Measurements from ENCODE around the gene LMO1.

DNA sequence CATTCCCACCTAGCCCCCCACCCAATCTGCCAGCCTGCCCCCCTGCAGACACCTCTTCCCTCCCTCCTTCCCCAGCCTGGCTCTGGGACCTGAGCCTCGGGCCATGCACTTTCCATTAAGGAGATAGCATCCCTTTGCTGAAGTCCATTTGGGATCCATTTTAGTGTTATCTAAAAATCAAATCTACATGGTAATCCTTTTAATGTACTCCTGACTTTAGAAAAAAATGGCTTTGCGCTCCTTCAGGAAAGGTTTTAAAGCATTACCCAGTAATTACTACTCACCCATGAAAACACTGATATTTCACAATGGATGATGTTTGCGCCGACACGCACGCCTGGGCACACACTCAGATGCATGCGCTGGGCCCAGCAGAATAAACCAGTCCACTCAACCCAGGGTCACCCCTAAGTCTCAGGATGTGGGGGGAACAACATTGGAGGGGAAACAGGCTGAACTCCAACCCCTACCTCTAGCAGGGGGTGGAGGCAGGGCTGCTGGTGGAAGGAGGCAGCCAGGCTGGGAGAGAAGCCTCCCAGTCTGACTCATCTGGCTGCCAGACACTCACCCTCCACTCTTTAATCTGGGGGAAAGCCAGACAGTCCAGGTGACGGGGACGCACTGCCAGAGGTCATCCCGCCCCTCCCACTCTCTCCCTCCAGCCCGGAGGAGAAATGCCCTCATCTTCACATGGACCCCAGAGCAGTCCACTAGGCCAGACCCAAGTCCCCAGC is 29.8 kb downstream of the LMO1 start:
- no peak for TF ChIP-seq POLR2A (IDR thresholded peaks at IDR 0.05)
- TF ChIP-seq, protein P1, sequence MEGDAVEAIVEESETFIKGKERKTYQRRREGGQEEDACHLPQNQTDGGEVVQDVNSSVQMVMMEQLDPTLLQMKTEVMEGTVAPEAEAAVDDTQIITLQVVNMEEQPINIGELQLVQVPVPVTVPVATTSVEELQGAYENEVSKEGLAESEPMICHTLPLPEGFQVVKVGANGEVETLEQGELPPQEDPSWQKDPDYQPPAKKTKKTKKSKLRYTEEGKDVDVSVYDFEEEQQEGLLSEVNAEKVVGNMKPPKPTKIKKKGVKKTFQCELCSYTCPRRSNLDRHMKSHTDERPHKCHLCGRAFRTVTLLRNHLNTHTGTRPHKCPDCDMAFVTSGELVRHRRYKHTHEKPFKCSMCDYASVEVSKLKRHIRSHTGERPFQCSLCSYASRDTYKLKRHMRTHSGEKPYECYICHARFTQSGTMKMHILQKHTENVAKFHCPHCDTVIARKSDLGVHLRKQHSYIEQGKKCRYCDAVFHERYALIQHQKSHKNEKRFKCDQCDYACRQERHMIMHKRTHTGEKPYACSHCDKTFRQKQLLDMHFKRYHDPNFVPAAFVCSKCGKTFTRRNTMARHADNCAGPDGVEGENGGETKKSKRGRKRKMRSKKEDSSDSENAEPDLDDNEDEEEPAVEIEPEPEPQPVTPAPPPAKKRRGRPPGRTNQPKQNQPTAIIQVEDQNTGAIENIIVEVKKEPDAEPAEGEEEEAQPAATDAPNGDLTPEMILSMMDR (IDR thresholded peaks at IDR 0.05) = no peak
